T-helper 2 cell (primary cell): ENCODE results near the gene ENPP1.
"Not testable (repeated sequence)": the region's sequence is repeated elsewhere in the genome, so short reads cannot be mapped to it uniquely, and the experiment has no call there.

ENCODE experiments used
- DNase-seq, 5 experiments: peaks; one replicate each; pipeline versions ENCODE4 v3.0.0 to v3.0.0-alpha.2; 2012 to 2022

ENPP1 gene

DNA sequence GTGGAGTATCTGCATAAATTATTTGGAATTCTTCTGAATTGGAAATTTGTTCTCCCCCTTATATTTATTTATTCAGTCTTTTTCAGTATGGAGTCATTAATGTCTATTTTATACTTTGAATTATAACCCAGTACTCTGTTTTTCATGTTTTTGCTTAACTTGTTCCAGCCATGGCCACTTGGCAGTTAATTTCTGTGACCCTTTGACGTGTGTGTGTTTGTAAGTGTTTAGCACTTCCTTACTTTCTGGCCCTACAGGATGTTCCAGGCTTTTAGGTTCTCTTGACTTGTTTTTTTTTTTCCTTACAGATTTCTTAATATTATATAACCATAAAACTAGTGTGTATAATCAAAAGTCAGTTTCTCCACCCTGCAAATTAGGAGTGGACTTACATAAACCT lies 24.1 kb downstream of the ENPP1 start:
- no peak for DNase-seq

DNA sequence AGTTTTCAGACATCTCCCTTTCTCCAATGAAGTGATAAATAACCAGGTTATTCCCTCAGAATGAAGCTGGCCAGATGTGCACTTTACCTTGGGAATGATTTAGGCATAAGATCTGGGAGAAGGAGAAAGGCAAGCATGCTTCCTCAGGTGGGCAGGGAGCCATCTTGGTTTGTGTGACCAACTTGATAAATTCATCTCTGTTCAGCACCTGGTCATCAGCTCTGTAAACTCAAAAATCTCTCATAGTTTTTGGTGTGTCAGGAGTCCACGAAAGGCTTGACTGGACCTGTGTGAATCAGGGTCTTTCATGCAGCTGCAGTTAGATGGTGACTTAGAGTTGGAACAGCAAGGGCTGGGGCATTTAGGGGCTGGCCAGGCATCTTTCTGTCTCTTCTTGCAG lies 24.5 kb downstream of the ENPP1 start:
- no peak for DNase-seq

DNA sequence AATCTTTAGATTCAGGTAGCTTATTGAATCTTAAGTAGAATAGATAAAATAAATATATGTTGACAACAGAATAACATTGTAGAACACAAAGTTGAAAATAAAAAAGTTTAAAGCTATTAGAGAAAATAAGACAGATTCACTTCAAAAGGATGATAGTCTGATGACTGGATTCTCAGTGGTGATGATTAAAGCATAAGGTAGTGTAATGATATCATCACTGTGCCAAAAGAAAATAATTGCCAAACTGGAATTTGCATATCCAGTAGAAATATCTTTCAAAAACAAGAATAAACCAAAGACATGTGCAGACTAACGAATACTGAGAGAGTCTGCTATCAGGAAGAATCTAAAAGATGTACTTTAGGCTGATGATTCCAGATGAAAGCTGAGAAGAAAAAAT lies 30.2 kb downstream of the ENPP1 start:
- DNase-seq: no peak

- no peak for DNase-seq
Observed at GRCh38 chr6:131839388-131839787, 31.6 kb downstream of the ENPP1 start.

GRCh38 chr6:131840441-131840840 lies 32.6 kb downstream of the ENPP1 start:
- DNase-seq: no peak

GRCh38 chr6:131840936-131841583 lies 33.2 kb downstream of the ENPP1 start:
- peak in 1 of 5 experiments; percentile 16 for DNase-seq

DNA sequence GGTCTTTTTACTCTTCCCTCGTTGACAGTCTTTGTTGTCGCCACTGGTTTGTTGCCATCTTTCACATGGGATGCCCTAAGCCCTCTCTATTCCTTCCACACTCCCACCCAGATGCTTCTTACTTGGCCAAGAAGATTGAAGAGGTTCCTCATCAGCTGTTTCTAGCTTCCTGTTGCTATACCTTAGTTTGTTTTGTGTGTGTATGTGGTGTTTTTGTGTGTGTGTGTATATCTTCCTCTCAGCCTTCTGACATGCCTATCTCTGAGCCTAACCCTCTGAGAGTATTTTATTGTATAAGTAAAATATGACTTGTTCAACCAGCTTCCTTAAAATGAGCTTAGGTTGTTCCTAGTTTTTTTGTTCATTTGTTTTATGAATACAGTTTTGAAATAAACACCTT lies 35.9 kb downstream of the ENPP1 start:
- DNase-seq: no peak

DNA sequence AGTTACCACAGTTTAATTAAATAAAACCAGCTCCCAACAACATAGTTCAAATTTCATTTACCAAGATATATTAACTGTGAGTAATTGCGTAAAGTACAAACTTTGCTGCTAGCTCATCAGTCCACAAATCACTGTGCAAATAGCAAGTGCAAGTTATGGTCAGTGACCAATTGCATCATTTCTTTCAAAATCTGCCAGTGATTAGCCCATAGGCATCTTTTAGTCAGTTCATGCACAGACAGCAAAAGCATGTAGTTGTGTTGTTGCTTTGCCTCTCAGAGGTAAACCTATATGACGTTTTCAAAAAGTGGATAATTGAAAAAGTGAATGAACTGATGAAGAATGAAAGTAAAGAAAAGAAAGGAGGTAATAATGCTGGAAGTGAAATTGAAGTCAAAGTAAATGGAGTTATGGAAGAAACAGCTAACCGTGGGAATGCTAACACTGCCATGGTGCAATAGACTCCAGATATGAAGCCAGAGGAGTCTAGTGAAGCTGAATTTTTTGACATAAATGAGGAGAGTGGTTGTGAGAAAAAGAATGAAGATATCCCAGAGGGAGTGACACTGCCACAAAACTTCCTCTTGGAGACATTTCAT lies 36.5 kb downstream of the ENPP1 start:
- DNase-seq: no peak

- DNase-seq: no peak
Observed at GRCh38 chr6:131846023-131846663, 38.3 kb downstream of the ENPP1 start.

- no peak for DNase-seq
Observed at GRCh38 chr6:131846905-131847304, 39.1 kb downstream of the ENPP1 start.

- DNase-seq: no peak
Observed at GRCh38 chr6:131849799-131850198, 42.0 kb downstream of the ENPP1 start.

GRCh38 chr6:131851049-131851769 lies 43.4 kb downstream of the ENPP1 start:
- DNase-seq: no peak

GRCh38 chr6:131852200-131852599 lies 44.4 kb downstream of the ENPP1 start:
- no peak for DNase-seq

- no peak for DNase-seq
Observed at GRCh38 chr6:131854803-131855202, 47.0 kb downstream of the ENPP1 start.

- no peak for DNase-seq
Observed at GRCh38 chr6:131858765-131859415, 51.1 kb downstream of the ENPP1 start.

DNA sequence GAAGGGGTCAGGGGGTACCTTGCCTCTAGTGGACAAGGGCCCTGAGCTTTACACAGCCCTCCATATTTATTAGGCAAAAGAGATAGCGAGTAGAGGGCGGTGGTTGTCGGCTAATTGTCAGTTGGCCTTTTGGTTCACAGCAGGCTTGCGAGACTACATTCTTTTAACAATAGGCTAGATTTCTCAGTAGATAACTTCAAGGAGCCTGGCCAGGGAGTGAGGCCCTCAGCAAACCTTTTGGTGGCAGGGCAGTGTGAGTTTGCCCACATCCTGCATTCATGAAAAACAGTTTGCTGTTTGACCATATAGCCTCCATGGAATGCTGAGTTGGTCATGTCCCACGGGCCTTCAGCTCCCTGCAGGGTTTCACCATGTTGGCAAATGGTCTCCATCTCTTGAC lies 51.8 kb downstream of the ENPP1 start:
- DNase-seq: not testable (repeated sequence)

DNA sequence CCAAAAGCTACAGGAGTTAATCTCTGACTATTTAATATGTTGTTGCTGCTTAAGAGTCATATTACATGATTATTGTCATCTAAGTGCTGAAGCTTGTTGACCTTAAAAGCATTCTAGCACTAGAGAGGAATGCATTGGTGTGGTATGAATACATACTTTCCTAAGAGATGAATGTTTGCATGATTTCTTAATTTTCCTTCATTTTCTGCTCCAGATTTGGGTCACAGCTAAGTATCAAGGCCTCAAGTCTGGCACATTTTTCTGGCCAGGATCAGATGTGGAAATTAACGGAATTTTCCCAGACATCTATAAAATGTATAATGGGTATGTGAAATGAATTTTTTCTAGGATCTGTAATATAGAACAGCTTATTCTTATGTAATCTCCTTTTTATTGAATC lies 53.6 kb downstream of the ENPP1 start:
- no peak for DNase-seq

GRCh38 chr6:131862476-131862875 lies 54.7 kb downstream of the ENPP1 start:
- no peak for DNase-seq

- DNase-seq: no peak
Observed at GRCh38 chr6:131867744-131868143, 59.9 kb downstream of the ENPP1 start.

DNA sequence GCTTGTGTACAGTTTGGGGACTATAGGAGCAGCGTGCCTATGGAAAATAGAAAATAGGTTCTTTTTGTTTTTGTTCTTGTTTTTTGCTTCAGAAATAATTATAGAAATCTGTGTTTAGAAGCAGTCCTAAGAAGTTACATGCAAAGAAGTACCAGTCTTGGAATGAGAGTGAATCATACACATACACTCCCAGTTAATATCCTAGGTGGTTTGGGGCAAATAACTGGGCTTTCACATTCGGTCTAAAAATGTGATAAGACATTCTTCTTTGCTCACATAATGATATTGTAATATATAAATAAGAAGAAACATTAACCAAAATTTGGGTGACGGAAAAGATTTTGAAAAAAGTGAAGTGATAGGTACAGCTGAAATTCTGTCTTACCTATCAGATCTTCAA lies 61.0 kb downstream of the ENPP1 start:
- no peak for DNase-seq

DNA sequence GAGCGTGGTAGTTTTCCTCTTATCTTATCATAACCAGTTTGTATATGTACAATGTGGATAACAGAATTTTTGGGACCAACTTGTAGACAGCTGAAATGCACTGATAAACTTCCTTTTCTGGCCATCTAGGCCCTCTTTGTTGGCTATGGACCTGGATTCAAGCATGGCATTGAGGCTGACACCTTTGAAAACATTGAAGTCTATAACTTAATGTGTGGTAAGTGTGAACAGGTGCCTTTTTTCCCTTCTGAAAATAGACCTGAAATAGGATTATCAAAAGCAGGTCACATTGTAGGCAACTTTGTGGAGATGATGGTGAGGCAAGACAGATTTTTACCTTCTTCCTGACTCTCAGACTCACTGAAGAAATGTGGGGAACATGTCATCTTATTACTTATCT lies 67.8 kb downstream of the ENPP1 start:
- DNase-seq: no peak

GRCh38 chr6:131876545-131876944 lies 68.7 kb downstream of the ENPP1 start:
- DNase-seq: no peak
